ENCODE data around the gene GPR68.
A peak's percentile ranks its signal among the peaks of the same experiment; 100 is the strongest.

Gene GPR68

DNA sequence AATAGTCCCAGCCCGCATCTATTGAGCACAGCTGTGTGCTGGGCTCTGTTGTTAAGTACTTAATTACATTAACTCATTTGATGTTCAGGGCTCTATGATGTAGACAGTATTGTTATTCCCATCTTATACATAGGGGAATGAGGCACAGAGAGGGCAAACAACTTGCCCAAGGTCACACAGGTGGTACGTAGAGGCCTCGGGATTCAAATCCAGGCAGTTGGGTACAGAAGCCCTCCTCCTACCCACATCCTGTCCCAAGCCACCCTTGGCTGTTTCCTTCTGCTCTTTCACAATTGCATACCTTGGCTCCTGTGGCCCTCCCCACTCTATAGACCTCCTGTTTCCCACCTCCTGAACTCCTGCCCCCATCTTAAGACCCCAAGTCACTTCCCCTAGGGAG lies 10.0 kb upstream of the GPR68 start:
- TF ChIP-seq, protein P1, sequence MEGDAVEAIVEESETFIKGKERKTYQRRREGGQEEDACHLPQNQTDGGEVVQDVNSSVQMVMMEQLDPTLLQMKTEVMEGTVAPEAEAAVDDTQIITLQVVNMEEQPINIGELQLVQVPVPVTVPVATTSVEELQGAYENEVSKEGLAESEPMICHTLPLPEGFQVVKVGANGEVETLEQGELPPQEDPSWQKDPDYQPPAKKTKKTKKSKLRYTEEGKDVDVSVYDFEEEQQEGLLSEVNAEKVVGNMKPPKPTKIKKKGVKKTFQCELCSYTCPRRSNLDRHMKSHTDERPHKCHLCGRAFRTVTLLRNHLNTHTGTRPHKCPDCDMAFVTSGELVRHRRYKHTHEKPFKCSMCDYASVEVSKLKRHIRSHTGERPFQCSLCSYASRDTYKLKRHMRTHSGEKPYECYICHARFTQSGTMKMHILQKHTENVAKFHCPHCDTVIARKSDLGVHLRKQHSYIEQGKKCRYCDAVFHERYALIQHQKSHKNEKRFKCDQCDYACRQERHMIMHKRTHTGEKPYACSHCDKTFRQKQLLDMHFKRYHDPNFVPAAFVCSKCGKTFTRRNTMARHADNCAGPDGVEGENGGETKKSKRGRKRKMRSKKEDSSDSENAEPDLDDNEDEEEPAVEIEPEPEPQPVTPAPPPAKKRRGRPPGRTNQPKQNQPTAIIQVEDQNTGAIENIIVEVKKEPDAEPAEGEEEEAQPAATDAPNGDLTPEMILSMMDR (IDR thresholded peaks at IDR 0.05; ENCODE audit: low read depth, low read length, poor library complexity, severe bottlenecking), result no peak
- no peak for TF ChIP-seq EZH2phosphoT487 (IDR thresholded peaks at IDR 0.05; ENCODE audit: borderline replicate concordance, low read length)
- no peak overlapping the region for H3K27ac ChIP-seq (ENCODE audit: low read depth, low read length)
- no peaks in the 10 kb centered on the region for H4K20me1 ChIP-seq (ENCODE audit: control insufficient read depth, insufficient read depth, low read depth, low read length)
- no peaks in the 10 kb centered on the region for H3K9me3 ChIP-seq (ENCODE audit: control insufficient read depth, insufficient read depth, low read length)
- peak overlapping the region; percentile 74; the same call in 1 of the 2 replicates for H3K4me3 ChIP-seq (ENCODE audit: low read length)
- H3K4me2 ChIP-seq (ENCODE audit: low read length), result peak overlapping the region; percentile 81
- no peaks in the 10 kb centered on the region for H3K36me3 ChIP-seq (ENCODE audit: control insufficient read depth, low read length)
- H3K4me1 ChIP-seq (ENCODE audit: control insufficient read depth, low read length), result peaks cover 84% of the 10 kb centered on the region
- H3K27me3 ChIP-seq (ENCODE audit: control insufficient read depth, low read length), result no peaks in the 10 kb centered on the region
- no peaks in the 10 kb centered on the region for H3K79me2 ChIP-seq (ENCODE audit: control insufficient read depth, low read length)
- no peaks in the 10 kb centered on the region for H3K9me2 ChIP-seq (replicated peaks; ENCODE audit: control insufficient read depth, low read length)
- H3F3A ChIP-seq (ENCODE audit: control insufficient read depth, insufficient read depth), result peaks cover 30% of the 10 kb centered on the region

DNA sequence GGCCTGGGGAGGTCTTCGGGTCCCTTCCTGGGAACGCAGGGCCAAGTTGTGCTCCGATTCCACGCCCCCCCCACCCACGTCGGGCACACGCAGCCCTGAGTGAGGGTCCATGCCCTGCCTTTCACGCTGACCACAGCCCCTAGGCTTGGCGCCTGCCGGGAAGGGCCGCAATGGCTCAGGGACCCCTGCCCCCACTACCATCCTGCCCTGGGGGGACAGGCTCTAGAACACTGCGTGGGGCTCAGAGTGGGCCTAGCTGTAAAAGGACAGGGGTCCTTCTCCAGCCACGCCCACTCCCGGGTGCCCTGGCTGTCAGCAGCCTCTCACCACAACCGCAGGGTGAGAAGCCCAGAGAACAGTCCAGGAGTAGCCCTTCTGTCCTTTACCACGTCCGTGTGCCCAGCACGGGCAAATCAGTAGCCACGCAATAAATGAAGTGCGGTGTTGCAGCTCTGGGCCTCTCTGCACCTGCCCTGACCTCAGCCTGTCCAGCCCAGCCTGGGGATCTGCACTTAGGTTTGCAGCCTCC lies 9.4 kb upstream of the GPR68 start:
- Histone ChIP-seq H3K27ac (ENCODE audit: low read depth, low read length) (no peak overlapping the region), H3K9me2 (replicated peaks; ENCODE audit: control insufficient read depth, low read length) (no peaks in the 10 kb centered on the region), H3K79me2 (ENCODE audit: control insufficient read depth, low read length) (no peaks in the 10 kb centered on the region), H3K36me3 (ENCODE audit: control insufficient read depth, low read length) (no peaks in the 10 kb centered on the region), H3K4me3 (ENCODE audit: low read length) (peak overlapping the region; percentile 74), H3K4me1 (ENCODE audit: control insufficient read depth, low read length) (peaks cover 88% of the 10 kb centered on the region), H4K20me1 (ENCODE audit: control insufficient read depth, insufficient read depth, low read depth, low read length) (no peaks in the 10 kb centered on the region), H3K9me3 (ENCODE audit: control insufficient read depth, insufficient read depth, low read length) (no peaks in the 10 kb centered on the region), H3K27me3 (ENCODE audit: control insufficient read depth, low read length) (no peaks in the 10 kb centered on the region), H3K4me2 (ENCODE audit: low read length) (peak overlapping the region; percentile 81), H3F3A (ENCODE audit: control insufficient read depth, insufficient read depth) (peaks cover 35% of the 10 kb centered on the region)
- no peak for TF ChIP-seq EZH2phosphoT487 (IDR thresholded peaks at IDR 0.05; ENCODE audit: borderline replicate concordance, low read length)
- TF ChIP-seq, protein P1 (IDR thresholded peaks at IDR 0.05; ENCODE audit: low read depth, low read length, poor library complexity, severe bottlenecking), result no peak

DNA sequence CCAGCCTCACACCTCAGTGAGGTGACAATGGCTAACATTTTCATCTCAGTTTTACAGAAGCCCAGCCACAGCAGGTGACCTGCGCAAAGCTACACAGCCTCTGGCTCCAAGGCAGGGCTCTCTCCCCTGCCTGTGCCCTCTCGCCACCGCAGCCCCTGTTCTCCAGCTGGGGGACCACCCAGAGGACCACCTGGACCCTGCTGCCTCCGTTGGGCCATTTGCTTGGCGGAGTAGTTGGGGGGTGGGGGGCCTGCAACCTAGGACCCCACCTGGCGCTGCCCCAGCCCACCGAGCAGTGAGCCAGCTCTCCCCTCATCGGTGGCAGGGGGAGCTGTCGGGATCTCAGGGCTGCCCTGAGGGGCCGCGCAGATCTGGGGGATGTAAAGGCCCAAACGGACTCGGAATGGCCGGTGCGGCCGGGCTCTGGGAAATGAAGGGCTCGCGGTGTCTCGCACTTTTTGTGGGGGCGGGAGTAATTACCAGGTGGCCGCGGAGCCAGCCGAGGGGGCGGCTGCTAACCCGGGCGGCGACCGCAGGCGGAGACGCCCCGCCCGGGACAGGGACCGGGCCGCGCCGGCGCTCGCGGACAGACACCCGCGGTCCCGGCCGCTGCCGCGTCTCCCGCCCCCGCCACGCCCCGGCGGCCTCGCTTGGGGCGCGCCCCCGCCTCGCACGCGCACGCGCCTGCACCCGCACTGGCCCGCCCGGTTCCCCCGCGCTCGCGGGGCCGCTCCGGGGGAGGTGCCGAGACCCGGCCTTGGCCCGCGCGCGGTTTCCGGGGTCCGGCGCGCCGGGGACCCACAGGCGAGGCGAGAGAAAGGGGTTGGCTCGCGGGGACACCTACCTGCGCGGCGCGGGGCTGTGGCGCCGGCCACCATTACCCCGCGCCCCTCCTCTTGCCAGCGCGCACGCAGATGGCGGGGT lies 8.6 kb upstream of the GPR68 start:
- Histone ChIP-seq H3K36me3 (ENCODE audit: control insufficient read depth, low read length) (no peaks in the 10 kb centered on the region), H3F3A (ENCODE audit: control insufficient read depth, insufficient read depth) (peaks cover 33% of the 10 kb centered on the region), H3K4me2 (ENCODE audit: low read length) (peak overlapping the region; percentile 92), H3K9me3 (ENCODE audit: control insufficient read depth, insufficient read depth, low read length) (no peaks in the 10 kb centered on the region), H3K27ac (ENCODE audit: low read depth, low read length) (no peak overlapping the region), H3K79me2 (ENCODE audit: control insufficient read depth, low read length) (no peaks in the 10 kb centered on the region), H3K27me3 (ENCODE audit: control insufficient read depth, low read length) (no peaks in the 10 kb centered on the region), H4K20me1 (ENCODE audit: control insufficient read depth, insufficient read depth, low read depth, low read length) (no peaks in the 10 kb centered on the region), H3K9me2 (replicated peaks; ENCODE audit: control insufficient read depth, low read length) (no peaks in the 10 kb centered on the region), H3K4me1 (ENCODE audit: control insufficient read depth, low read length) (peaks cover 88% of the 10 kb centered on the region), H3K4me3 (ENCODE audit: low read length) (peak overlapping the region; percentile 79)
- TF ChIP-seq EZH2phosphoT487 (IDR thresholded peaks at IDR 0.05; ENCODE audit: borderline replicate concordance, low read length), result no peak
- TF ChIP-seq, protein P1 (IDR thresholded peaks at IDR 0.05; ENCODE audit: low read depth, low read length, poor library complexity, severe bottlenecking), result no peak
